ENCODE results near the gene SHISA4. TPM values are rescaled to one million over a fixed set of nuclear protein-coding genes. Genes with fewer than 3 reads are reported as not detected.

Gene SHISA4
- total RNA-seq, 3 donors from 2014 or later (not counting 1 experiment from before 2014, with no cell fraction given): 0.54 to 2.0 TPM; not detected in 1

DNA sequence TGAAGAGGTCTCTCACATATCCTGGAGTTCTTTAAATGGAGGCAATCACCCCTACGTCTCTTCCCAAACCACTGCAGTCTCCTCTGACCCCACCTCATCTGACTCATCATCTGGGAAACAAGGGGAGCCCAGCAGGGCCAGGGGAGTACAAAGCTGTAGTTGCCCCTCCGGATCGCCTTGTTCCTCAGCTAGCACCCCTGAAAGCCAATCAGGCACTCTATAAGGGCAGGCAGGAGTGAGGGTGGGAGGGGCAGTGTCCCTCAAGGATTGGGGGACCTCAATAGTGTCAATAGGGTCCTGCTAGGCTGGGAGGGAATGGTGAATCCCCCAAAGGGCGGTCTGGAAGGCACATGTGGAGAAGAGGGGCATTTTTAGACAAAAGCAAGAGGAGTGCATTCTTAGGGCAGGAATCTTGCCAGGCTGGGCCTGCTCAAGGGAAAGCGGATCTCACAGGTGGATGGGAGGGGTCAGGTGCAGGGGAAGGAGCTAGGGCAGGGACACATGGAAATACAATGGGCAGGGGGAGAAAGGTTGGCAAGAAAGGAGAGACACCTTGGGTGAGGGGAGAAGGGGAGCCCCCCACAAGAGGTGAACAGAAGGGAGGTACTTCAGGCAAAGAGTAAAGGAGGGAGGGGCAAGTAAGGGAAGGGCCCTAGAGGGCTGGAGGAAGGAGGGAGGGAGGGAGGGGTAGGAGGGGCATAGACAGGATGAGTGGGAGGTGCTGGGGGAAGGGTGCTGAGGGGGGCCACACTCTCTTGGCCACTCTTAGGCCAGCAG, 5.8 kb downstream of the SHISA4 start:
- no peak for ATAC-seq
- H3K36me3 Mint-ChIP-seq: no peaks in the 10 kb centered on the region
- intact Hi-C loops (cut with micrococcal nuclease): no loop called here
- no peaks in the 10 kb centered on the region for H3K36me3 ChIP-seq (ENCODE audit: control insufficient read depth, insufficient read depth, low read length)
- 92% methylated on average over 5 of the region's 5 CpGs for WGBS (ENCODE audit: insufficient coverage)
- TF ChIP-seq CTCF (IDR thresholded peaks at IDR 0.05): no peak
- no peaks in the 10 kb centered on the region for H3K9me3 Mint-ChIP-seq
- peaks cover 10% of the 10 kb centered on the region for H3K27me3 ChIP-seq (ENCODE audit: control insufficient read depth, insufficient read depth, low read length)
- peaks cover 0 to 17% of the 10 kb centered on the region in 2 donors for H3K27me3 Mint-ChIP-seq (ENCODE audit: low read depth in 2 of 2)
- H3K4me3 Mint-ChIP-seq: no peak overlapping the region
- H3K4me1 ChIP-seq (ENCODE audit: control insufficient read depth, insufficient read depth, low read length): peaks cover 6% of the 10 kb centered on the region
- H3K9me3 ChIP-seq (ENCODE audit: control insufficient read depth, insufficient read depth, low read length): no peaks in the 10 kb centered on the region
- no peak overlapping the region for H3K27ac ChIP-seq (ENCODE audit: low read length)
- peak overlapping the region in 1 of 2 donors; percentile 49 for H3K27ac Mint-ChIP-seq
- DNase-seq: no peak
- H3K4me3 ChIP-seq (ENCODE audit: low read length): no peak overlapping the region
- peaks cover 5 to 10% of the 10 kb centered on the region in 2 donors for H3K4me1 Mint-ChIP-seq

- Mint-ChIP-seq H3K27me3 (ENCODE audit: low read depth in 2 of 2) (peaks cover 0 to 16% of the 10 kb centered on the region in 2 donors), H3K4me3 (no peak overlapping the region), H3K27ac (no peak overlapping the region), H3K4me1 (peaks cover 5 to 7% of the 10 kb centered on the region in 2 donors), H3K9me3 (no peaks in the 10 kb centered on the region), H3K36me3 (no peaks in the 10 kb centered on the region)
- Histone ChIP-seq H3K9me3 (ENCODE audit: control insufficient read depth, insufficient read depth, low read length) (no peaks in the 10 kb centered on the region), H3K27ac (ENCODE audit: low read length) (no peak overlapping the region), H3K27me3 (ENCODE audit: control insufficient read depth, insufficient read depth, low read length) (peaks cover 4% of the 10 kb centered on the region), H3K4me3 (ENCODE audit: low read length) (no peak overlapping the region), H3K36me3 (ENCODE audit: control insufficient read depth, insufficient read depth, low read length) (no peaks in the 10 kb centered on the region), H3K4me1 (ENCODE audit: control insufficient read depth, insufficient read depth, low read length) (peaks cover 5% of the 10 kb centered on the region)
- intact Hi-C loops (cut with micrococcal nuclease): no loop called here
- DNase-seq (no peak), ATAC-seq (no peak)
- WGBS (ENCODE audit: insufficient coverage): 88% methylated on average over 7 of the region's 7 CpGs
- TF ChIP-seq CTCF (IDR thresholded peaks at IDR 0.05): no peak
Observed at GRCh38 chr1:201895120-201895665, 6.5 kb downstream of the SHISA4 start.

- Histone ChIP-seq H3K36me3 (ENCODE audit: control insufficient read depth, insufficient read depth, low read length) (no peaks in the 10 kb centered on the region), H3K9me3 (ENCODE audit: control insufficient read depth, insufficient read depth, low read length) (no peaks in the 10 kb centered on the region), H3K27me3 (ENCODE audit: control insufficient read depth, insufficient read depth, low read length) (no peaks in the 10 kb centered on the region), H3K4me3 (ENCODE audit: low read length) (no peak overlapping the region), H3K4me1 (ENCODE audit: control insufficient read depth, insufficient read depth, low read length) (peaks cover 5% of the 10 kb centered on the region), H3K27ac (ENCODE audit: low read length) (no peak overlapping the region)
- H3K9me3 Mint-ChIP-seq: no peaks in the 10 kb centered on the region
- WGBS (ENCODE audit: insufficient coverage): 15% methylated on average over 10 of the region's 10 CpGs
- peaks cover 0 to 14% of the 10 kb centered on the region in 2 donors for H3K27me3 Mint-ChIP-seq (ENCODE audit: low read depth in 2 of 2)
- ATAC-seq: peak; percentile 83 to 97 (median 96)
- intact Hi-C loops (cut with micrococcal nuclease): loop anchor here (1.0 kb wide), 1 partner anchor 76 kb away; no protein-coding TSS in a partner anchor
- H3K4me3 Mint-ChIP-seq: peak overlapping the region; percentile 53
- H3K27ac Mint-ChIP-seq: peak overlapping the region; percentile 36 to 80
- no peaks in the 10 kb centered on the region for H3K36me3 Mint-ChIP-seq
- TF ChIP-seq CTCF (IDR thresholded peaks at IDR 0.05): peak; percentile 75
- peaks cover 5 to 7% of the 10 kb centered on the region in 2 donors for H3K4me1 Mint-ChIP-seq
- peak; percentile 76 to 89 for DNase-seq
Observed at GRCh38 chr1:201895913-201896807, 7.5 kb downstream of the SHISA4 start.

Data from natural killer cell (primary cell).